Caco-2 (cell line): ENCODE measurements around the gene ITGB4. TPM values are rescaled to one million over a fixed set of nuclear protein-coding genes. Genes with fewer than 3 reads are reported as not detected.

ENCODE experiments used
- BruUV-seq: library from RNA; stranded (reverse); fragments of 400-500 nt; replicated peaks from 2 replicates; lab custom pipeline; 2021; lab: Mats Ljungman, UMichigan
- CTCF ChIA-PET: fragments of 300-600 bp; sonication (Branson Sonifier 250); formaldehyde crosslinking; loops from one replicate; lab custom pipeline; 2022; ENCODE audit warnings: antibody characterized with exemption; lab: Charles Lee
- POLR2A ChIA-PET: fragments of 300-600 bp; sonication (Branson Sonifier 250); formaldehyde crosslinking; loops from one replicate; lab custom pipeline; 2022; ENCODE audit warnings: antibody characterized with exemption; lab: Charles Lee
- DNase-seq, 2 experiments: peaks; one replicate each; pipeline versions ENCODE4 v3.0.0 to v3.0.0-alpha.2; 2020 to 2022
- H3K27me3 ChIP-seq: replicated peaks from 2 replicates; pipeline ENCODE4 v1.6.0; 2011; ENCODE audit warnings: low read length; ENCODE audit not compliant: control insufficient read depth, insufficient read depth
- H3K36me3 ChIP-seq: 2 replicates; pipeline ENCODE4 v1.5.1; 2011; ENCODE audit warnings: low read length; ENCODE audit not compliant: control insufficient read depth, insufficient read depth
- H3K4me1 ChIP-seq: fragments of 250-450 bp; sonication (Bioruptor Pico); 2 replicates; pipeline ENCODE4 v1.5.1; 2020; ENCODE audit warnings: mild to moderate bottlenecking
- H3K4me3 ChIP-seq: 2 replicates; pipeline ENCODE4 v1.5.1; 2011; ENCODE audit warnings: low read depth, mild to moderate bottlenecking, control low read depth, low read length
- H3K9me3 ChIP-seq: fragments of 250-450 bp; sonication (Bioruptor Pico); 2 replicates; pipeline ENCODE4 v1.5.1; 2020; ENCODE audit warnings: mild to moderate bottlenecking, moderate library complexity
- H3K27ac Mint-ChIP-seq: one replicate; pipeline ENCODE4 v1.8.0; 2022; ENCODE audit warnings: mixed read lengths; ENCODE audit not compliant: unreplicated experiment
- H3K27me3 Mint-ChIP-seq: one replicate; pipeline ENCODE4 v1.8.0; 2022; ENCODE audit warnings: mixed read lengths; ENCODE audit not compliant: insufficient read depth, unreplicated experiment
- H3K36me3 Mint-ChIP-seq: one replicate; pipeline ENCODE4 v1.8.0; 2022; ENCODE audit warnings: mild to moderate bottlenecking, mixed read lengths; ENCODE audit not compliant: insufficient read depth, unreplicated experiment
- H3K4me1 Mint-ChIP-seq: one replicate; pipeline ENCODE4 v1.8.0; 2022; ENCODE audit warnings: low read depth, mixed read lengths; ENCODE audit not compliant: unreplicated experiment
- H3K4me3 Mint-ChIP-seq: one replicate; pipeline ENCODE4 v1.8.0; 2022; ENCODE audit warnings: mild to moderate bottlenecking, moderate library complexity, mixed read lengths; ENCODE audit not compliant: unreplicated experiment
- H3K9me3 Mint-ChIP-seq: one replicate; pipeline ENCODE4 v1.8.0; 2022; ENCODE audit warnings: mixed read lengths; ENCODE audit not compliant: unreplicated experiment
- CTCF ChIP-seq, 2 experiments: fragments of 200-600 bp in 1 of 2; IDR thresholded peaks; 1 replicate in 1 of 2; 2 replicates in 1 of 2; pipeline versions ENCODE4 v1.5.1 to v1.8.0; 2011 to 2022; ENCODE audit warnings: antibody characterized with exemption in 1 of 2, control low read depth in 1 of 2, inconsistent platforms in 1 of 2, low read depth in 1 of 2, low read length in 1 of 2, mild to moderate bottlenecking in 1 of 2, moderate library complexity in 1 of 2; ENCODE audit not compliant: insufficient read depth in 1 of 2, severe bottlenecking in 1 of 2, unreplicated experiment in 1 of 2
- intact Hi-C: fragments of 100-400 bp; cut with micrococcal nuclease; formaldehyde crosslinking; loops from one replicate; pipeline ENCODE4 v1.10.0; 2022; ENCODE audit not compliant: unreplicated experiment
- total RNA-seq: library from RNA; stranded (reverse); gene quantifications from 2 replicates; pipeline ENCODE4 v1.2.3, GENCODE V29; 2022

The ITGB4 gene
- total RNA-seq, 1 experiment from 2014 or later = 50.8 TPM

- Mint-ChIP-seq H3K36me3 (peaks cover 22% of the 10 kb centered on the region), H3K9me3 (no peaks in the 10 kb centered on the region), H3K27ac (peak overlapping the region; percentile 76), H3K4me1 (peaks cover 19% of the 10 kb centered on the region), H3K4me3 (peak overlapping the region; percentile 86), H3K27me3 (no peaks in the 10 kb centered on the region)
- Histone ChIP-seq H3K4me3 (no peak overlapping the region), H3K27me3 (no peaks in the 10 kb centered on the region), H3K36me3 (0 out of 2 replicates have a peak, but pooled peaks cover 2% of the 10 kb centered on the region), H3K4me1 (peaks cover 25% of the 10 kb centered on the region), H3K9me3 (no peaks in the 10 kb centered on the region)
- BruUV-seq = no TSS peak
- ChIA-PET POLR2A (interaction anchor here (0.5 to 1.2 kb wide), 3 partner anchors 23 to 370 kb away, joined by 5 to 9 read pairs (median 6); no protein-coding TSS in a partner anchor), CTCF (interaction anchor here (0.5 to 1.9 kb wide), 2 partner anchors 25 to 38 kb away, joined by 5 to 7 read pairs; no protein-coding TSS in a partner anchor)
- intact Hi-C loops = no loop called here
- TF ChIP-seq CTCF (IDR thresholded peaks at IDR 0.05; ENCODE audit: insufficient read depth in 1 of 2, low read depth in 1 of 2, low read length in 1 of 2, severe bottlenecking in 1 of 2, unreplicated experiment in 1 of 2) = no peak
- peak; percentile 72 to 88 for DNase-seq
These were observed 2.1 kb downstream of the ITGB4 start for GRCh38 chr17:75723171-75723930.

GRCh38 chr17:75724016-75725003, 3.1 kb downstream of the ITGB4 start:
- no peaks in the 10 kb centered on the region for H3K9me3 ChIP-seq
- no peaks in the 10 kb centered on the region for H3K27me3 ChIP-seq
- TF ChIP-seq CTCF (IDR thresholded peaks at IDR 0.05; ENCODE audit: insufficient read depth in 1 of 2, low read depth in 1 of 2, low read length in 1 of 2, severe bottlenecking in 1 of 2, unreplicated experiment in 1 of 2) = no peak
- POLR2A ChIA-PET = interaction anchor here (1.2 kb wide), 1 partner anchor 56 kb away, joined by 5 read pairs; no protein-coding TSS in a partner anchor
- Mint-ChIP-seq H3K27me3 (no peaks in the 10 kb centered on the region), H3K4me3 (no peak overlapping the region), H3K4me1 (peaks cover 19% of the 10 kb centered on the region), H3K9me3 (no peaks in the 10 kb centered on the region), H3K36me3 (peaks cover 22% of the 10 kb centered on the region), H3K27ac (no peak overlapping the region)
- H3K36me3 ChIP-seq = 0 out of 2 replicates have a peak, but pooled peaks cover 2% of the 10 kb centered on the region
- CTCF ChIA-PET = interaction anchor here (0.6 to 1.9 kb wide), 3 partner anchors 23 to 91 kb away, joined by 4 to 7 read pairs (median 4); partner anchors contain the start of gene SMIM5
- BruUV-seq = no TSS peak
- no peak overlapping the region for H3K4me3 ChIP-seq
- intact Hi-C loops = no loop called here
- no peak for DNase-seq
- H3K4me1 ChIP-seq = peaks cover 25% of the 10 kb centered on the region

DNA sequence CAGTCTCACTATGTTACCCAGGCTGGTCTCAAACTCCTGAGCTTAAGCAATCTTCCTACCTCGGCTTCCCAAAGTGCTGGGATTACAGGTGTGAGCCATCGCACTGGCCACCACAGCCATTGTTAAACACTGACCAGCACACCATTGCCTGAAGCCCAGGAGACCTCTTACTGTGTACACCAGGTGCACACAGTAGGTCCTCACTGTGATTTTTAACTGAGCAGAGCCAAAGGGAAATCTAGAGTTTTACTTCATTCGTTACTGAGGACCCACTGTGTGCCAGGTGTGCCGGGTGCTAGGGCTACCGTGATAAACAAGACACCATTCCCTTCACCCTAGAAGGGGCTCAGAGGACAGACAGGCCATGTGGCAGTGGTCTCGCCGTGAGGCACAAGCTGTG, 4.2 kb downstream of the ITGB4 start:
- no peaks in the 10 kb centered on the region for H3K27me3 Mint-ChIP-seq
- DNase-seq = no peak
- ChIA-PET POLR2A (no interaction called here), CTCF (interaction anchor here (1.5 kb wide), 1 partner anchor 22 kb away, joined by 4 read pairs; no protein-coding TSS in a partner anchor)
- Histone ChIP-seq H3K27me3 (no peaks in the 10 kb centered on the region), H3K9me3 (no peaks in the 10 kb centered on the region), H3K4me3 (no peak overlapping the region), H3K4me1 (peaks cover 25% of the 10 kb centered on the region), H3K36me3 (peaks cover 2% of the 10 kb centered on the region; the same call in 1 of the 2 replicates)
- H3K4me3 Mint-ChIP-seq = no peak overlapping the region
- no TSS peak for BruUV-seq
- TF ChIP-seq CTCF (IDR thresholded peaks at IDR 0.05; ENCODE audit: insufficient read depth in 1 of 2, low read depth in 1 of 2, low read length in 1 of 2, severe bottlenecking in 1 of 2, unreplicated experiment in 1 of 2) = no peak
- H3K27ac Mint-ChIP-seq = no peak overlapping the region
- intact Hi-C loops = no loop called here
- peaks cover 18% of the 10 kb centered on the region for H3K36me3 Mint-ChIP-seq
- H3K9me3 Mint-ChIP-seq = no peaks in the 10 kb centered on the region
- H3K4me1 Mint-ChIP-seq = peaks cover 19% of the 10 kb centered on the region
